ENCODE results near the gene DENND4C. TPM values are rescaled to one million over a fixed set of nuclear protein-coding genes. Genes with fewer than 3 reads are reported as not detected.
"Not testable (repeated sequence)": the region's sequence is repeated elsewhere in the genome, so short reads cannot be mapped to it uniquely, and the experiment has no call there.

DENND4C gene
- total RNA-seq, 3 donors from 2014 or later: 54.7 to 93.0 (median 72.3) TPM

DNA sequence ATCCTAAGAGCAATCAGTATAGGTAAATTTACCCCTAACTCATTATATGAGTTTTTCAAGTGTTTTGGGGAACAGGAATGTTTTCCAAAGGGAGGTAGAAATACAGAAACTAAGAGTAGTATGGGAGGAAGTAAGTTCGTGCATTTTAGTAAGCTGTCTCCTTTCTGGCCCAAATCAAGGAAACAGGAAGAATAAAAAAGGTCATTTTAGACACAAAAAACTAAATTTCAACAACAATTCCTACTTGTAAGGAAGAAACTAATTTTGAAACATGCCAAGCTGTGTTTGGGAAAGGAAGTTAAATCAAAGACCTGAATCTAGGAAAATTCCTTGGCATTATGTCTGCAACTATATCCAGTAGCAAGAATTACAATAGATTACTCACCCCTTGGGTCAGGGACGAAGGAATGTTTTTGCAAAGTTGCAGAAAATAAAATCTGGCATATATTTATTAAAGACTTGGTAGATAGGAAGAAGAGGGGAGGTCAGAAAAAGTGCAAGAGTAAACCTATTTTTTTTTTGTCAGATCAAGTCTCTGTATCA, 156.1 kb downstream of the DENND4C start:
- Histone ChIP-seq H3K4me1 (ENCODE audit: low read depth) (no peaks in the 10 kb centered on the region), H3K4me3 (no peak overlapping the region), H3K9me3 (no peaks in the 10 kb centered on the region), H3K36me3 (ENCODE audit: low read depth) (no peaks in the 10 kb centered on the region)
- no peak for DNase-seq
- TF ChIP-seq, protein P1, sequence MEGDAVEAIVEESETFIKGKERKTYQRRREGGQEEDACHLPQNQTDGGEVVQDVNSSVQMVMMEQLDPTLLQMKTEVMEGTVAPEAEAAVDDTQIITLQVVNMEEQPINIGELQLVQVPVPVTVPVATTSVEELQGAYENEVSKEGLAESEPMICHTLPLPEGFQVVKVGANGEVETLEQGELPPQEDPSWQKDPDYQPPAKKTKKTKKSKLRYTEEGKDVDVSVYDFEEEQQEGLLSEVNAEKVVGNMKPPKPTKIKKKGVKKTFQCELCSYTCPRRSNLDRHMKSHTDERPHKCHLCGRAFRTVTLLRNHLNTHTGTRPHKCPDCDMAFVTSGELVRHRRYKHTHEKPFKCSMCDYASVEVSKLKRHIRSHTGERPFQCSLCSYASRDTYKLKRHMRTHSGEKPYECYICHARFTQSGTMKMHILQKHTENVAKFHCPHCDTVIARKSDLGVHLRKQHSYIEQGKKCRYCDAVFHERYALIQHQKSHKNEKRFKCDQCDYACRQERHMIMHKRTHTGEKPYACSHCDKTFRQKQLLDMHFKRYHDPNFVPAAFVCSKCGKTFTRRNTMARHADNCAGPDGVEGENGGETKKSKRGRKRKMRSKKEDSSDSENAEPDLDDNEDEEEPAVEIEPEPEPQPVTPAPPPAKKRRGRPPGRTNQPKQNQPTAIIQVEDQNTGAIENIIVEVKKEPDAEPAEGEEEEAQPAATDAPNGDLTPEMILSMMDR (IDR thresholded peaks at IDR 0.05): no peak
- intact Hi-C loops (cut with DNase I, micrococcal nuclease): no loop called here
- ATAC-seq: no peak

DNA sequence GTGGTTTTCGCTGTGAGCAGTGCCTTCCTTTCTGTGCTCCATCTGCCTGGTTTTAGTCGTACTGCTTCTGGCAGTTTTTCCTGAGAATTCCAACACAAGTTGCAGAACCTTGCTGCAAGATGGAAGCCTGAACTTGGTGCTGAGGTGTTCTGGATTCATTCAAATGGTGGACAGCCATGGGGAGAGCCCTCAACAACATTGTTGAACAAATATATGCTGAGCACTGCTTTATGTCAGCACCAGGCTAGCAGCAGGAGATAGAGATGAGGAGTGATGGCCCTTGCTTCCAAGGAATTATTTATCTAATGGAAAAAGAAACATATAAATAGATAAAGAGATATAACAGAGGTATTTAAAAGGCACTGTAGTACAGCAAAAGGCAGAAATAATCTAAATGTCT, 156.8 kb downstream of the DENND4C start:
- Histone ChIP-seq H3K4me1 (ENCODE audit: low read depth) (no peaks in the 10 kb centered on the region), H3K4me3 (no peak overlapping the region), H3K36me3 (ENCODE audit: low read depth) (no peaks in the 10 kb centered on the region), H3K9me3 (no peaks in the 10 kb centered on the region)
- intact Hi-C loops (cut with DNase I, micrococcal nuclease): no loop called here
- DNase-seq (no peak), ATAC-seq (no peak)
- TF ChIP-seq, protein P1 (IDR thresholded peaks at IDR 0.05): no peak

DNA sequence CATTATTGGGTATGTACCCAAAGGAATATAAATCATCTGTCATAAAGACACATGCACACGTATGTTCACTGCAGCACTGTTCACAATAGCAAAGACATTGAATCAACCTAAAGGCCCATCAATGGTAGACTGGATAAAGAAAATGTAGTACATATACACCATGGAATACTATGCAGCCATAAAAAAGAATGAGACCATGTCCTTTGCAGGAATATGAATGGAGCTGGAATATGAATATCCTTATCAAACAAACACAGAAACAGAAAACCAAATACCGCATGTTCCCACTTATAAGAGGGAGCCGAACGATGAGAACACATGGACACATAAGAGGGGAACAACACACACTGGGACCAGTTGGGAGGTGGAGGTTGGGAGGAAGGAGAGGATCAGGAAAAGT, 159.0 kb downstream of the DENND4C start:
- ATAC-seq; H3K36me3 ChIP-seq (ENCODE audit: low read depth); H3K4me1 ChIP-seq (ENCODE audit: low read depth); DNase-seq; intact Hi-C loops (cut with DNase I, micrococcal nuclease); H3K4me3 ChIP-seq; H3K9me3 ChIP-seq: not testable (repeated sequence)

DNA sequence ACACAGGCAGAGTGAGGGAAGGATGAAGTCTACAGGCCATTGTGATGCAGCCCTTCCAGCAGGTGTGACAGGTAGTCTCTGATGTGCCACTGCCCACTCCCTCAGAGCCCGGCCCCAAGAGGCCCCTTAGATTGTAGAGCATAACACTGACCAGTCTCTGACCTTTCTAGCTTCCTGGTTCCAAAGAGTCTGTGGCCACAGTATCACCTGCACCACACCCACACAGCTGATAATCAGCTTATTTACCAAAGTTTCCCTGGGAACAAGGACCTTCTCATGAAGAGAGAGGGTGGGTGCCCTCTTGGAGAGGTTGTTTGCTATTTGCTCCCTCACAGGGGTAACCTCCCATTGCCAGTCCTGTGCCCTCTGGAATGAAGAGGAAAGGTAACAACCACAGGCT, 167.4 kb downstream of the DENND4C start:
- Histone ChIP-seq H3K9me3 (no peaks in the 10 kb centered on the region), H3K36me3 (ENCODE audit: low read depth) (no peaks in the 10 kb centered on the region), H3K4me3 (no peak overlapping the region), H3K4me1 (ENCODE audit: low read depth) (no peaks in the 10 kb centered on the region)
- DNase-seq: peak in 1 of 3 donors; percentile 32
- TF ChIP-seq, protein P1 (IDR thresholded peaks at IDR 0.05): no peak
- peak; percentile 93 for ATAC-seq
- intact Hi-C loops (cut with DNase I, micrococcal nuclease): no loop called here

DNA sequence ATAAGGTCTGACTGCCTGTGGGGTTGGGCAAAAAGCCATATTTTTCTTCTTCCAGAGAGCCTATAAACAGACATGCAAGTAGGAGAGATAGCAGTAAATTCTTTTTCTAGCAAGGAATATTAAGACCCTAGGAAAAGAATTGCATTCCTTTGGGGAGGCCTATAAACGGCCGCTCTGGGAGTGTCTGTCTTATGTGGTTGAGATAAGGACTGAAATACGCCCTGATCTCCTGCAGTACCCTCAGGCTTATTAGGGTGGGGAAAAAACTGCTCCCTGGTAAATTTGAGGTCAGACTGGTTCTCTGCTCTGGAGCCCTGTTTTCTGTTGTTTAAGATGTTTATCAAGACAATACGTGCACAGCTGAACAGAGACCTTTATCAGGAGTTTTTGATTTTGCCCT, 172.7 kb downstream of the DENND4C start:
- DNase-seq; ATAC-seq; H3K4me1 ChIP-seq (ENCODE audit: low read depth); H3K36me3 ChIP-seq (ENCODE audit: low read depth); H3K4me3 ChIP-seq; intact Hi-C loops (cut with DNase I, micrococcal nuclease); H3K9me3 ChIP-seq: not testable (repeated sequence)

DNA sequence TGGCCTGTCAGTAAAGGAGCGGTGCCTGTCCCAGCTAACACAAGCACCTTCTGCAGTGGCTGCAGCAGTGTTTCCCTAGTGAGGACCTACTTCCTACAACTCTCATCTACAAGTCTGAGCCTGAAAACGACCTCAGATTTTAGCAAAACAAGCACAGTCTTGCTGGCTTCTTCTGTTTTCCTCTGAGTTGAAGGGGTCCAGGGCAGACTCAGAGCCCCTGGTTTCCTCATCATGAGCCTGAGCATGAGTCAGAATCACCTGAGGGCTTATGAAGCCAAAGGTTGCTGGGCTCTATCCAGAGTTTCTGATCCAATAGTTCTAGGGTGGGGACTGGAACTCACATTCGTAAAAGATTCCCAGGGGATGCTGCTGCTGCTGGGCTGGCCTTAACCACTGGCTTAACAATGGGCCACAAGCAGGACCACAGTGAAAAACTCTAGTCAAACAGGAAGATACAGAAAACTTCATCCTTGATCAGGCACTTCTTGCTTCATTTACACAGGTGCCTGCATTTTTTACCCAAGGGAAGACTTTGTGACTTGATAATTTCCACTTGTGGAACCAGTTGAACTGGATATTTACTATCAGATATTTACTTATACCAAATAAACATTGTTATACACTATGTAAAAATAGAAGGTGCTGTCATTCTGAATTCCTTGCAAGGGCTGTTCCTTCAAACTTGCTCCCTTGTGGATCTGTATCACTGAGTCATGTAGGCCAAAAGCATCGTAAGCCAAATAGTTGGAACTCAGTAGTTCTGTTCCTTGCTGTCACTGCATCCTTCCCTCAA, 174.0 kb downstream of the DENND4C start:
- ATAC-seq (no peak), DNase-seq (peak in 1 of 3 donors; percentile 23)
- peaks cover 6% of the 10 kb centered on the region for H3K9me3 ChIP-seq

More for the DNA sequence above, 174.0 kb downstream of the DENND4C start:
- intact Hi-C loops (cut with DNase I, micrococcal nuclease): no loop called here
- Histone ChIP-seq H3K36me3 (ENCODE audit: low read depth) (no peaks in the 10 kb centered on the region), H3K4me1 (ENCODE audit: low read depth) (peaks cover under 1% of the 10 kb centered on the region), H3K4me3 (no peak overlapping the region)
- TF ChIP-seq, protein P1 (IDR thresholded peaks at IDR 0.05): no peak

Data from mucosa of descending colon (tissue), 3 donors.